GM11168 (cell line): Measurements from ENCODE around the gene TMEM185B.

Experiments
- in situ Hi-C: fragments of 300-500 bp; cut with MboI; formaldehyde crosslinking; loops from one replicate; pipeline ENCODE4 v1.12.0; 2022; ENCODE audit warnings: low sequenced_read_pairs; ENCODE audit not compliant: unreplicated experiment

TMEM185B gene

GRCh38 chr2:120174963-120175581, 48.1 kb downstream of the TMEM185B start:
- in situ Hi-C loops: loop anchor here (10.0 to 25.0 kb wide), 2 partner anchors 413 to 470 kb away; partner anchors contain the start of gene PTPN4
